HEK293 (cell line): ENCODE data around the gene PALD1.

Experiments used
- BCL6B ChIP-seq: fragments of 450-650 bp; formaldehyde crosslinking; IDR thresholded peaks from 2 replicates; pipeline ENCODE4 v1.5.1; 2017; ENCODE audit warnings: missing biosample characterization, missing genetic modification characterization
- CTCF ChIP-seq: fragments of 450-650 bp; formaldehyde crosslinking; IDR thresholded peaks from 2 replicates; pipeline ENCODE4 v1.5.1; 2016; ENCODE audit warnings: missing biosample characterization, missing genetic modification characterization
- ELK4 ChIP-seq: IDR thresholded peaks from 2 replicates; pipeline ENCODE4 v1.6.1; 2011; ENCODE audit warnings: mild to moderate bottlenecking, low read depth, low read length, borderline replicate concordance
- ZNF157 ChIP-seq: fragments of 450-650 bp; formaldehyde crosslinking; IDR thresholded peaks from 2 replicates; pipeline ENCODE4 v1.5.1; 2016; ENCODE audit warnings: missing biosample characterization, missing genetic modification characterization
- ZNF175 ChIP-seq: fragments of 450-650 bp; formaldehyde crosslinking; IDR thresholded peaks from 2 replicates; pipeline ENCODE4 v1.5.1; 2016; ENCODE audit warnings: missing biosample characterization, missing genetic modification characterization
- ZNF274 ChIP-seq, 2 experiments: fragments of 200-500 bp in 1 of 2; fragments of 450-650 bp in 1 of 2; sonication (Bioruptor generic) in 1 of 2; formaldehyde crosslinking in 1 of 2; IDR thresholded peaks; 2 replicates each; pipeline versions ENCODE4 v1.5.1 to v1.6.1; 2014 to 2016; ENCODE audit warnings: borderline replicate concordance in 1 of 2, inconsistent platforms in 1 of 2, low read length in 1 of 2, missing biosample characterization in 1 of 2, missing genetic modification characterization in 1 of 2
- ZNF311 ChIP-seq: fragments of 450-650 bp; formaldehyde crosslinking; IDR thresholded peaks from 2 replicates; pipeline ENCODE4 v1.5.1; 2017; ENCODE audit warnings: missing biosample characterization, missing genetic modification characterization, borderline replicate concordance
- ZNF324 ChIP-seq: fragments of 450-650 bp; formaldehyde crosslinking; IDR thresholded peaks from 2 replicates; pipeline ENCODE4 v1.5.1; 2016; ENCODE audit warnings: missing biosample characterization, missing genetic modification characterization
- ZNF423 ChIP-seq: fragments of 450-650 bp; formaldehyde crosslinking; IDR thresholded peaks from 2 replicates; pipeline ENCODE4 v1.5.1; 2016; ENCODE audit warnings: missing biosample characterization, missing genetic modification characterization
- ZNF639 ChIP-seq: fragments of 450-650 bp; formaldehyde crosslinking; IDR thresholded peaks from 2 replicates; pipeline ENCODE4 v1.5.1; 2016; ENCODE audit warnings: missing biosample characterization, missing genetic modification characterization
- ZNF830 ChIP-seq: fragments of 450-650 bp; IDR thresholded peaks from 2 replicates; pipeline ENCODE4 v1.5.0; 2018; ENCODE audit warnings: missing biosample characterization, missing genetic modification characterization, low read depth, mild to moderate bottlenecking, moderate library complexity
- TF ChIP-seq, protein P1 (sequence below): fragments of 450-650 bp; formaldehyde crosslinking; IDR thresholded peaks from 2 replicates; pipeline ENCODE4 v1.5.1; 2016; ENCODE audit warnings: missing biosample characterization, missing genetic modification characterization
- TF ChIP-seq, protein P2 (sequence below): fragments of 450-650 bp; formaldehyde crosslinking; IDR thresholded peaks from 2 replicates; pipeline ENCODE4 v1.5.1; 2016; ENCODE audit warnings: missing biosample characterization, missing genetic modification characterization, low read depth

- TF ChIP-seq ZNF311 (tag by site-specific recombination) (no peak), CTCF (tag by site-specific recombination) (no peak), ZNF274 (IDR thresholded peaks at IDR 0.05; ENCODE audit: low read length) (no peak), ZNF274 (tag by site-specific recombination; IDR thresholded peaks at IDR 0.05; ENCODE audit: borderline replicate concordance) (no peak), ZNF175 (tag by site-specific recombination) (no peak), ZNF830 (tag by site-specific recombination) (no peak), ZNF639 (tag by site-specific recombination) (no peak), ZNF423 (no peak), ZNF324 (no peak), BCL6B (tag by site-specific recombination) (no peak), ELK4 (no peak), ZNF157 (tag by site-specific recombination) (no peak)
- TF ChIP-seq, protein P1, sequence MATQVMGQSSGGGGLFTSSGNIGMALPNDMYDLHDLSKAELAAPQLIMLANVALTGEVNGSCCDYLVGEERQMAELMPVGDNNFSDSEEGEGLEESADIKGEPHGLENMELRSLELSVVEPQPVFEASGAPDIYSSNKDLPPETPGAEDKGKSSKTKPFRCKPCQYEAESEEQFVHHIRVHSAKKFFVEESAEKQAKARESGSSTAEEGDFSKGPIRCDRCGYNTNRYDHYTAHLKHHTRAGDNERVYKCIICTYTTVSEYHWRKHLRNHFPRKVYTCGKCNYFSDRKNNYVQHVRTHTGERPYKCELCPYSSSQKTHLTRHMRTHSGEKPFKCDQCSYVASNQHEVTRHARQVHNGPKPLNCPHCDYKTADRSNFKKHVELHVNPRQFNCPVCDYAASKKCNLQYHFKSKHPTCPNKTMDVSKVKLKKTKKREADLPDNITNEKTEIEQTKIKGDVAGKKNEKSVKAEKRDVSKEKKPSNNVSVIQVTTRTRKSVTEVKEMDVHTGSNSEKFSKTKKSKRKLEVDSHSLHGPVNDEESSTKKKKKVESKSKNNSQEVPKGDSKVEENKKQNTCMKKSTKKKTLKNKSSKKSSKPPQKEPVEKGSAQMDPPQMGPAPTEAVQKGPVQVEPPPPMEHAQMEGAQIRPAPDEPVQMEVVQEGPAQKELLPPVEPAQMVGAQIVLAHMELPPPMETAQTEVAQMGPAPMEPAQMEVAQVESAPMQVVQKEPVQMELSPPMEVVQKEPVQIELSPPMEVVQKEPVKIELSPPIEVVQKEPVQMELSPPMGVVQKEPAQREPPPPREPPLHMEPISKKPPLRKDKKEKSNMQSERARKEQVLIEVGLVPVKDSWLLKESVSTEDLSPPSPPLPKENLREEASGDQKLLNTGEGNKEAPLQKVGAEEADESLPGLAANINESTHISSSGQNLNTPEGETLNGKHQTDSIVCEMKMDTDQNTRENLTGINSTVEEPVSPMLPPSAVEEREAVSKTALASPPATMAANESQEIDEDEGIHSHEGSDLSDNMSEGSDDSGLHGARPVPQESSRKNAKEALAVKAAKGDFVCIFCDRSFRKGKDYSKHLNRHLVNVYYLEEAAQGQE = no peak
- TF ChIP-seq, protein P2, sequence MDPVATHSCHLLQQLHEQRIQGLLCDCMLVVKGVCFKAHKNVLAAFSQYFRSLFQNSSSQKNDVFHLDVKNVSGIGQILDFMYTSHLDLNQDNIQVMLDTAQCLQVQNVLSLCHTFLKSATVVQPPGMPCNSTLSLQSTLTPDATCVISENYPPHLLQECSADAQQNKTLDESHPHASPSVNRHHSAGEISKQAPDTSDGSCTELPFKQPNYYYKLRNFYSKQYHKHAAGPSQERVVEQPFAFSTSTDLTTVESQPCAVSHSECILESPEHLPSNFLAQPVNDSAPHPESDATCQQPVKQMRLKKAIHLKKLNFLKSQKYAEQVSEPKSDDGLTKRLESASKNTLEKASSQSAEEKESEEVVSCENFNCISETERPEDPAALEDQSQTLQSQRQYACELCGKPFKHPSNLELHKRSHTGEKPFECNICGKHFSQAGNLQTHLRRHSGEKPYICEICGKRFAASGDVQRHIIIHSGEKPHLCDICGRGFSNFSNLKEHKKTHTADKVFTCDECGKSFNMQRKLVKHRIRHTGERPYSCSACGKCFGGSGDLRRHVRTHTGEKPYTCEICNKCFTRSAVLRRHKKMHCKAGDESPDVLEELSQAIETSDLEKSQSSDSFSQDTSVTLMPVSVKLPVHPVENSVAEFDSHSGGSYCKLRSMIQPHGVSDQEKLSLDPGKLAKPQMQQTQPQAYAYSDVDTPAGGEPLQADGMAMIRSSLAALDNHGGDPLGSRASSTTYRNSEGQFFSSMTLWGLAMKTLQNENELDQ (tag by site-specific recombination) = no peak
Observed at GRCh38 chr10:70465832-70466231, 12.7 kb upstream of the PALD1 start.
